ENCODE measurements around the gene CAMSAP1. TPM values are rescaled to one million over a fixed set of nuclear protein-coding genes. Genes with fewer than 3 reads are reported as not detected.
"Not testable (repeated sequence)": the region's sequence is repeated elsewhere in the genome, so short reads cannot be mapped to it uniquely, and the experiment has no call there.

Gene CAMSAP1
- total RNA-seq, 1 donor from 2014 or later: 150 TPM

- H3K9me3 Mint-ChIP-seq (ENCODE audit: unreplicated experiment): peaks cover 3% of the 10 kb centered on the region
- DNase-seq: no peak
- H3K4me3 Mint-ChIP-seq (ENCODE audit: unreplicated experiment): no peak overlapping the region
- no peak for TF ChIP-seq CTCF (IDR thresholded peaks at IDR 0.05; ENCODE audit: partially characterized antibody, unreplicated experiment)
- no peak overlapping the region for H3K27ac Mint-ChIP-seq (ENCODE audit: unreplicated experiment)
- peaks cover 4% of the 10 kb centered on the region for H3K27me3 Mint-ChIP-seq (ENCODE audit: unreplicated experiment)
- peaks cover 4% of the 10 kb centered on the region for H3K36me3 Mint-ChIP-seq (ENCODE audit: unreplicated experiment)
- H3K4me1 Mint-ChIP-seq (ENCODE audit: low read depth, unreplicated experiment): peaks cover 12% of the 10 kb centered on the region
Observed at GRCh38 chr9:135944444-135945252, 37.3 kb upstream of the CAMSAP1 start.

- not testable (repeated sequence) for H3K36me3 Mint-ChIP-seq (ENCODE audit: unreplicated experiment); H3K4me1 Mint-ChIP-seq (ENCODE audit: low read depth, unreplicated experiment); DNase-seq; H3K27ac Mint-ChIP-seq (ENCODE audit: unreplicated experiment); H3K27me3 Mint-ChIP-seq (ENCODE audit: unreplicated experiment); H3K9me3 Mint-ChIP-seq (ENCODE audit: unreplicated experiment); H3K4me3 Mint-ChIP-seq (ENCODE audit: unreplicated experiment)
Observed at GRCh38 chr9:135943604-135944003, 36.3 kb upstream of the CAMSAP1 start.

GRCh38 chr9:135941288-135941995 is 34.1 kb upstream of the CAMSAP1 start:
- peaks cover 7% of the 10 kb centered on the region for H3K27me3 Mint-ChIP-seq (ENCODE audit: unreplicated experiment)
- TF ChIP-seq CTCF (IDR thresholded peaks at IDR 0.05; ENCODE audit: partially characterized antibody, unreplicated experiment): no peak
- H3K4me1 Mint-ChIP-seq (ENCODE audit: low read depth, unreplicated experiment): no peaks in the 10 kb centered on the region
- H3K9me3 Mint-ChIP-seq (ENCODE audit: unreplicated experiment): peaks cover 3% of the 10 kb centered on the region
- no peak overlapping the region for H3K27ac Mint-ChIP-seq (ENCODE audit: unreplicated experiment)
- H3K36me3 Mint-ChIP-seq (ENCODE audit: unreplicated experiment): peaks cover 11% of the 10 kb centered on the region
- no peak for DNase-seq
- no peak overlapping the region for H3K4me3 Mint-ChIP-seq (ENCODE audit: unreplicated experiment)

DNA sequence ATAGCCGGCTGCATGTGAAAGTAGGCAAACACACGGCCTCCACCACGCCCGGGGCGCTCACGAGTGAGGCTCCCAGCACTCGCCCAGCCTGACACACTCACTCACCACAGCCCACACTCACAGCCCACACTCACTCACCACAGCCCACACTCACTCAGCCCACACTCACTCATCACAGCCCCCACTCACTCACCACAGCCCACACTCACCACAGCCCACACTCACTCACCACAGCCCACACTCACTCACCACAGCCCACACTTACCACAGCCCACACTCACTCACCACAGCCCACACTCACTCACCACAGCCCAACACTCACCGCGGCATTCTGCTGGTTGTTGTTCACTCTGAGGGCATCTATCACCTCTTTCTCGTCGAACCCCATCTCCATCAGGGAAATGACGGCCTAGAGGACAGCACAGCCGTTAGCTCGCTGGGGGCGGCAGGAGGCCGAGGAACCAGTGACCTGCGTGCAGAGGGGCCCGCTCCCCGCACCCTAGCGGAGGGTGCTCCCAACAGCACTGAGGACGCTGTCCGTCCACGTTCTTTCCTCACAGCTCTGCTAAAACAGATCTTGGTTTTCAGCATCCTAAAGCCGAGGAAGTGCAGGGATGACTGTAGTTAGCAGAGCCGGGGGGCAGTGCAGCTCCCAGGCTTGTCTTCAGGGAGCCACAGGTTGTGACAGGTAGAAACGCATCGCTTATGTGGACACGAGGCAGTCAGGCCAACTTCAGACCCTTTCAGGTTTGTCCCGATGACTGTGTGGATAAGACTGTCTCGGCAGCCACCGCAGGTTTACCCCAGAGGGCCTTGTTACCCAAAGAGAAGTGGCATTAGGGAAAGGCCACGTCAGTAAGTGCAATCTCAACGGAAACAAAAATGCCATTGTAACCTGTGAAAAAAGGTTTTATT is 32.3 kb upstream of the CAMSAP1 start:
- H3K27ac Mint-ChIP-seq (ENCODE audit: unreplicated experiment): no peak overlapping the region
- TF ChIP-seq CTCF (IDR thresholded peaks at IDR 0.05; ENCODE audit: partially characterized antibody, unreplicated experiment): no peak
- H3K9me3 Mint-ChIP-seq (ENCODE audit: unreplicated experiment): peaks cover 3% of the 10 kb centered on the region
- H3K4me3 Mint-ChIP-seq (ENCODE audit: unreplicated experiment): no peak overlapping the region
- peaks cover 11% of the 10 kb centered on the region for H3K36me3 Mint-ChIP-seq (ENCODE audit: unreplicated experiment)
- no peaks in the 10 kb centered on the region for H3K4me1 Mint-ChIP-seq (ENCODE audit: low read depth, unreplicated experiment)
- DNase-seq: no peak
- H3K27me3 Mint-ChIP-seq (ENCODE audit: unreplicated experiment): peaks cover 6% of the 10 kb centered on the region

Data from glutamatergic neuron (in vitro differentiated cells).